ENCODE results near the gene CGB1.

- no peak for TF ChIP-seq POLR2AphosphoS5 (IDR thresholded peaks at IDR 0.05)
- TF ChIP-seq, protein P1, sequence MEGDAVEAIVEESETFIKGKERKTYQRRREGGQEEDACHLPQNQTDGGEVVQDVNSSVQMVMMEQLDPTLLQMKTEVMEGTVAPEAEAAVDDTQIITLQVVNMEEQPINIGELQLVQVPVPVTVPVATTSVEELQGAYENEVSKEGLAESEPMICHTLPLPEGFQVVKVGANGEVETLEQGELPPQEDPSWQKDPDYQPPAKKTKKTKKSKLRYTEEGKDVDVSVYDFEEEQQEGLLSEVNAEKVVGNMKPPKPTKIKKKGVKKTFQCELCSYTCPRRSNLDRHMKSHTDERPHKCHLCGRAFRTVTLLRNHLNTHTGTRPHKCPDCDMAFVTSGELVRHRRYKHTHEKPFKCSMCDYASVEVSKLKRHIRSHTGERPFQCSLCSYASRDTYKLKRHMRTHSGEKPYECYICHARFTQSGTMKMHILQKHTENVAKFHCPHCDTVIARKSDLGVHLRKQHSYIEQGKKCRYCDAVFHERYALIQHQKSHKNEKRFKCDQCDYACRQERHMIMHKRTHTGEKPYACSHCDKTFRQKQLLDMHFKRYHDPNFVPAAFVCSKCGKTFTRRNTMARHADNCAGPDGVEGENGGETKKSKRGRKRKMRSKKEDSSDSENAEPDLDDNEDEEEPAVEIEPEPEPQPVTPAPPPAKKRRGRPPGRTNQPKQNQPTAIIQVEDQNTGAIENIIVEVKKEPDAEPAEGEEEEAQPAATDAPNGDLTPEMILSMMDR (IDR thresholded peaks at IDR 0.05), result peak in 1 of 3 donors; percentile 9
Measured at GRCh38 chr19:49019242-49019932, 17.3 kb downstream of the CGB1 start.

Data from breast epithelium (tissue), 3 donors.